SHP77 treated with DMSO at 0.1 percent for 48 hours (cell line): Measurements from ENCODE around the gene ATP13A4.

Experiments used
- DNase-seq: peaks from one replicate; lab custom pipeline; 2025; lab: John Stamatoyannopoulos, UW

ATP13A4 gene

DNA sequence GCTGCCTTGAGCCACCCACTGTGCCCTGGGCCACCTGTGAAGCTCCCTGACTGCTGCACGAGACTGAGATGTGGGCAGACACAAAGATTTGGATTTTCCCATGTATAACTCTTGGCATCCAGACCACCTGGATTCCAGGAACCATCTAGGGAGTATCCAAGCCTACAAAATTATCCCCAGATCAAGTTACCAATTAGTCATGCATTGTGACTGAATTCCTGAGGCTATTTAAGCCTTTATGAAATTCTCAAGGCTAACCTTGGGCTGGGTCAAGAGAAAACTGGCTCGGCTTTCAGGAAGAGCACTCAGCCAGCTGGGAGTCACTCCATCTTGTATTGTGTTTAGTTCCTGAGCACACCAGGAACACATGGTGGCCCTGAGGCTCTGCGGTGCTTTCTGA lies 162.8 kb downstream of the ATP13A4 start:
- no peak for DNase-seq

DNA sequence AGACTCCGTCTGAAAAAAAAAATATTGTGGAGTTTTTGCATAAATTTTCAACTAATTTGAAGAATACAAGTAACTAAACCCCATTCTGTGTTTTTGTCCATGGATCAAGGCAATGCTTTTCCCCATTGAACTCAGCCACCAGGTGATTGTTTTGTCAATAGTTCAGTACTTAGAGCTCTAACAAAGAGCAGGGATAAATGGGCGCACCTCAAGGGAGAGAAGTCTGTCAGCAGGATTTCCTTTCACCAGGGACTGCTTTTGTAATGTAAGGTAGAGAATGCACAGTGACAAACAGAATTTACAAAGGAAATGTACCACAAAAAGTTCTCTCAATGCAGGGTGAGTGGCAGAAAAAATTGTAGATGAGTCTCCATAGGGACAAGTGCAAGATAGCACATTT lies 165.4 kb downstream of the ATP13A4 start:
- DNase-seq, result no peak

DNA sequence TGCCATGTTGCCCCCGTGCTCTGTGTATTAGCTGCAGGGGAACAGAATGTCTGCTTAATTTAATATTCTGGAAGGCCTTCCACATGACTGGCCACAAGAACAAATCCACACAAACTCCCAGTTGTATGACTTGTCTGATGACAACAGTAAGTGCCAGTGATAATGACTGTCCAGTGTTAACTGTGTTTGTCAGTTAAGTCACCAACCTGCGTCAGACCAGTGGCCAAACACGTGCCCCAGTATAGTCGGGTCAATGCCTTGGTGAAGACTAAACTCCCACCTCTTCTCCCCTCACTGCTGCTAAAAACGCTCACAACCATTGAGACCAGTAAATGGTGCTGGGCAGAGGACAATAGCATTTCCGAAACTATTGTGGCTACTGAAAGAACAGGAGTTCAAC lies 166.3 kb downstream of the ATP13A4 start:
- DNase-seq, result no peak

DNA sequence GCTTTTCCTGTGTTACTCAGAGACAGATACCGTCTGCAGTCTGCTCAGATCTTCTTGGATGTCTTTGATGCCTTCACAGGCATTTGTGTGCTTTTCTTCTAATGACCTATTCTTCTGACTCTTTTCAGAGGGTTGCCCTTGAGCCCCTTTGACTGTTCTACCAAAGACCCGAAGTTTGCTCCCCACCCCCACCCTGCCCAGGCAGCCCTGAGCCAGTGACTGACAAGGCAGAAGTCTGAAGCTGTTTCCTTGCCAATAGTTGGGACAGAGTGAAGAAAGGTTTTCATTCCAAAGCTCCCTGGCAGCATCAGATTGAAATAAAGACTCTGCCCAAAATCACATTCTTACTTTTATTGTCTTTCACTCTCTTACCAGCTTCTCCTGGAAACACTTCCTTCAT lies 167.1 kb downstream of the ATP13A4 start:
- DNase-seq, result no peak

DNA sequence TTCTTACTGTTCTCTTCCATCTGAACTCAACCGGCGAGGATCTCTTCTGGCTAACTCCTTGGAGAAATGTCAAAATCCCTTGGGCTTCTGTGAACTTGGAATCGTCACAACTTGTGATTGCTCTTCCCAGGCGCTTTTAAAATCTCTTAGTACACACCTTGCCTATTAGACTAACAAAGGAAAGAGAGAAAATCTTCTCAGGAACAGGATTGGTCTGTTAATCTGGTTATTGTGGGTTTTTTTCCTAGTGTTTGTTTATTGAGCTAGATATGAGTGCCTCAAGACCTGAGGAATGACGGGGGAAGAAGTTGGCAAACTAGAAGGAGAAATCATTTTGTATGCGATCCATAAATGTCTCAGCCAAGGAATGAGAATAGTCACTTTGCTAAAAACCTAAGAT lies 176.0 kb downstream of the ATP13A4 start, which contains the start of gene ATP13A5:
TSS of gene ATP13A5 (minus strand) at position 48 of the 400 bp plus-strand sequence. CDS start at position 20, 28 bp downstream.
- no peak for DNase-seq

DNA sequence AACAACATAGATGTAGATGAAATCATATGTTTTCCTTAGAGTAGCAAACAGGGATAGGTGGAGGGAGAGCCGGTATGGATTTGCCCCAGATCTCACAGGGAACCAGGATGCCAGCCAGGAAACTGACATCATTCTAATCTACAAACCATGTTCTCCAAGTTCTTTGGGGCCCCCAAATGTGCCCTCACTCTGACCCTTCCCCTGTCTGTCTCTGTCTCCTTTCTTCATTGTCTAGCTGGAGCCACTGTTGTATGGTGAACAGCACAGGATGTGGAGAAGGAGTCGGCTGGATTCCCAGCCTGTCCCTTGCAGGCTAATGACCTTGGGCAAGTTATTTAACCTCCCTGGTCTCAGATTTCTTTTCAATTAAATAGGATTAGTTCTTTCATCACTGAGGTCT lies 177.1 kb downstream of the ATP13A4 start:
- no peak for DNase-seq

DNA sequence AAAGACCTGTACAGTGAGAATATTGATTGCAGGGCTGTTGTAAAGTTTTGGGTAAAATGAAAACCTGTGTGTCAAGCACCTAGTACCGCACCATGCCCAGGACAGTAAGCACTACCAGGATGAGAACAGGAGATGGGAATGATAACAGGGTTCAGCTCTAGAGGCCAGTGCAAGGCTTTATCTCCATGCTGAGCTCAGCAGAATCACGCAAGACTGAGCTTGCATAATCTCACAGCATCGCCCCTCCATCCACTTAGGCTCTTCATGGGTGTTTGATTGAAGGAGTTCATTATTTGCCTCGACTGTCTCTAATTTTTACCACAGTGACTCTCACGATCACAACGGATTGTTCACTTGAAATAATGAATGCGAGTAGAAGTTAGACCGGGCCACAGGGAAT lies 179.1 kb downstream of the ATP13A4 start:
- no peak for DNase-seq

DNA sequence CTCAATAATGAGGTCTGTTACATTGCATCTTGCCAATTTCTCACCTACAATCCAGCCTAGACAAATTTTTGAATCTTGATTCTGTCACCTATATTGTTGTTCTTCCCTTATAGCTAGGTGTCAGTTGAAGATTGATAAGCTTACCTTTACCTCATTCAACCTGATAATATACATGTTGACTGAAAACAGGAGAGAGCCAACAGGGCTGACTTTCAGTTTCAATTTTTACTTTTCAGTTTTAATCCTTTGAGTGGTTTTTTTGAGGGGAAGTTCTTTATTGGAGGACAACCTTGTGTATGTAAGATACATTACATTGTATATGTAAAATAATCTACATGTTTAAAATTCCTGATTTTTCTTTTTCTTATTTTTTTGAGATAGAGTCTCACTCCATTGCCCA lies 181.9 kb downstream of the ATP13A4 start:
- DNase-seq, result no peak

DNA sequence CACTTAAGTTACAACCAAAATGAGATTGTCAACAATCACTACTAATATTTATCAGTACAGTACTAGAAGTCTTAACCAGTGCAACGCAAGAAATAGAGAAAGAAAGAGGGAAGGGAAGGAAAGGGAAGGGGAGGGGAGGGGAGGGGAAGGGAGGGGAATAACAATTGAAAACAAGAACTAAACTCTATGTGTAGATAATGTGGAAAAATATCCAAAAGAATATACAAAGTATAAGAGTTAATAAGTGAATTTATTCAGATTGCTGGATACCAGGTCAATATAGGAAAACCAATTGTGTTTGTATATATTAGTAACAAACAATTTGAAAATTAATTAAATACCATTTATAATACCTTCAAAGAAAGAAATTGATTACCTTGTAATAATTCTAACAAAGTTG lies 186.8 kb downstream of the ATP13A4 start:
- no peak for DNase-seq

DNA sequence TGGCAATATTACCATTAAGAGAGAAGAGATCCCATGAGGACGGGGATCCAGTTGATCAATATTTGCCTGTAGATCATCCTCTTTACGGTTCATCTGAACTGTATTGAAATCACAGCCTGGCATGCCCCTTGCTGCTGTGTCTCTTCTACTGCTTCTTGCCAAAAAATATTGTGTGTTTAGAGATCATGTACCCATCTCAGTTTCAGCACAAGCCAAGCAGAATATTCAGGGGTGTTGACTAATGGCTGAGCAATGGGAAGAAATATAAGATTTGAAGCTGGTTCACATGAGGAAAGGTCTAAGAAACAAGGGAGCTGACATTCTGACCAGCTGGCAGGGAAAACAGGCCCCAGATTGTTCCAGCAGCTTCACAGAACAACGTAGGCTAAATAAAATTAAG lies 197.4 kb downstream of the ATP13A4 start:
- DNase-seq, result no peak

DNA sequence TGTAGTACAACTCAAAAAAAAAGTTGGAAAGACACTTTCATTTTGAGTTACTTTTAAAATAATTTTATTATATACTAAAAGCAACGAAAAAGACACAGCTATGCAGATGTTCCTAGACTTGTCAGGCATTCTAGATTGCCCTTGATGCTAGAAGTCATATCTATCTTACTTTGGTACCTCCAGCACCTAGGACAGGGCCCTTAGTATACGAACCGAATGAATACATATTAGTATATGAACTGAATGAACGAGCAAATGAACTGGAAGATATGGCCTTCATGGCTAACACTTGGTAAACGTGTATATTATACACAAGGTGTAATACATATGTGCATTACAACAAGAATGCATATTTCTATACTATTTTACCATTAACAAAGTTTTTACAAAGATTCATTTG lies 200.3 kb downstream of the ATP13A4 start:
- DNase-seq, result no peak
